Stimulated activated CD4-positive, alpha-beta T cell treated with anti-CD3 and anti-CD28 coated beads, Interleukin-4, amount 100 ng/mL, for 1 hour (primary cell): ENCODE results near the gene GPC5.
A peak's percentile ranks its signal among the peaks of the same experiment; 100 is the strongest.
"Not testable (repeated sequence)": the region's sequence is repeated elsewhere in the genome, so short reads cannot be mapped to it uniquely, and the experiment has no call there.

Experiments used
- DNase-seq: peaks from one replicate; pipeline ENCODE4 v3.0.0-alpha.2; 2020

Gene GPC5

GRCh38 chr13:91369441-91369831 is 29.0 kb upstream of the GPC5 start:
- peak; percentile 34 for DNase-seq

- no peak for DNase-seq
These were observed 27.9 kb upstream of the GPC5 start for GRCh38 chr13:91370501-91370900.

GRCh38 chr13:91372911-91373310 is 25.5 kb upstream of the GPC5 start:
- DNase-seq = no peak

GRCh38 chr13:91375116-91375729 is 23.2 kb upstream of the GPC5 start:
- DNase-seq = no peak

- no peak for DNase-seq
These were observed 17.1 kb upstream of the GPC5 start for GRCh38 chr13:91381371-91381770.

- no peak for DNase-seq
These were observed 14.6 kb upstream of the GPC5 start for GRCh38 chr13:91383836-91384235.

- DNase-seq = no peak
These were observed 13.5 kb upstream of the GPC5 start for GRCh38 chr13:91384896-91385295.

- no peak for DNase-seq
These were observed 9.2 kb upstream of the GPC5 start for GRCh38 chr13:91389186-91389585.

GRCh38 chr13:91397595-91397994 is 826 bp upstream of the GPC5 start:
- no peak for DNase-seq

GRCh38 chr13:91399189-91400062 is 1.0 kb downstream of the GPC5 start:
- peak; percentile 9 for DNase-seq

GRCh38 chr13:91400063-91400399 is 1.6 kb downstream of the GPC5 start:
- no peak for DNase-seq

GRCh38 chr13:91400671-91401070 is 2.2 kb downstream of the GPC5 start:
- DNase-seq = no peak

GRCh38 chr13:91401920-91402319 is 3.5 kb downstream of the GPC5 start:
- DNase-seq = no peak

- no peak for DNase-seq
These were observed 6.8 kb downstream of the GPC5 start for GRCh38 chr13:91405240-91405639.

GRCh38 chr13:91406619-91407018 is 8.2 kb downstream of the GPC5 start:
- no peak for DNase-seq

- no peak for DNase-seq
These were observed 10.6 kb downstream of the GPC5 start for GRCh38 chr13:91408971-91409370.

- not testable (repeated sequence) for DNase-seq
These were observed 18.2 kb downstream of the GPC5 start for GRCh38 chr13:91416579-91416978.

- no peak for DNase-seq
These were observed 19.4 kb downstream of the GPC5 start for GRCh38 chr13:91417660-91418325.

- DNase-seq = no peak
These were observed 28.5 kb downstream of the GPC5 start for GRCh38 chr13:91426913-91427312.

GRCh38 chr13:91438674-91439073 is 40.3 kb downstream of the GPC5 start:
- DNase-seq = not testable (repeated sequence)

- DNase-seq = no peak
These were observed 52.5 kb downstream of the GPC5 start for GRCh38 chr13:91450913-91451312.

GRCh38 chr13:91454666-91455065 is 56.2 kb downstream of the GPC5 start:
- DNase-seq = no peak

GRCh38 chr13:91456837-91457236 is 58.4 kb downstream of the GPC5 start:
- DNase-seq = no peak

- DNase-seq = no peak
These were observed 61.1 kb downstream of the GPC5 start for GRCh38 chr13:91459485-91459884.
